Neural cell (in vitro differentiated cells): ENCODE data around the gene PREX1. TPM values are rescaled to one million over a fixed set of nuclear protein-coding genes. Genes with fewer than 3 reads are reported as not detected.

Experiments
- H2AFZ ChIP-seq: fragments of 200-600, 300-800 bp; sonication (generic), shearing (Covaris generic); 2 replicates; pipeline ENCODE4 v1.6.0; 2014; ENCODE audit warnings: low read depth, mild to moderate bottlenecking, antibody characterized with exemption, low read length, moderate library complexity
- H3F3A ChIP-seq: fragments of 200-600 bp; shearing (Covaris generic); 2 replicates; pipeline ENCODE4 v1.6.1; 2016; ENCODE audit warnings: mild to moderate bottlenecking, moderate library complexity, mixed read lengths, antibody characterized with exemption, low read length; ENCODE audit not compliant: insufficient read depth, poor library complexity, severe bottlenecking
- H3K27ac ChIP-seq: fragments of 200-600, 300-800 bp; sonication (generic), shearing (Covaris generic); 2 replicates; pipeline ENCODE4 v1.5.1; 2014; ENCODE audit warnings: mild to moderate bottlenecking, low read length, moderate library complexity
- H3K27me3 ChIP-seq: fragments of 300-800, 200-600 bp; sonication (generic), shearing (Covaris generic); 2 replicates; pipeline ENCODE4 v1.6.0; 2014; ENCODE audit warnings: mild to moderate bottlenecking, low read depth, low read length, moderate library complexity; ENCODE audit not compliant: insufficient read depth
- H3K36me3 ChIP-seq: fragments of 300-800, 200-600 bp; sonication (generic), shearing (Covaris generic); 2 replicates; pipeline ENCODE4 v1.5.1; 2014; ENCODE audit warnings: mild to moderate bottlenecking, antibody characterized with exemption, low read length, moderate library complexity; ENCODE audit not compliant: insufficient read depth
- H3K4me2 ChIP-seq: fragments of 300-800, 200-600 bp; sonication (generic), shearing (Covaris generic); 2 replicates; pipeline ENCODE4 v1.6.0; 2014; ENCODE audit warnings: mild to moderate bottlenecking, low read length
- H3K4me3 ChIP-seq: fragments of 300-800, 200-600 bp; sonication (generic), shearing (Covaris generic); 2 replicates; pipeline ENCODE4 v1.5.1; 2014; ENCODE audit warnings: mild to moderate bottlenecking, low read length, moderate library complexity
- H3K79me2 ChIP-seq: fragments of 200-600 bp; shearing (Covaris generic); replicated peaks from 2 replicates; pipeline ENCODE4 v1.6.0; 2014; ENCODE audit warnings: mild to moderate bottlenecking, low read length, moderate library complexity; ENCODE audit not compliant: insufficient read depth
- H3K9ac ChIP-seq: fragments of 300-800, 200-600 bp; sonication (generic), shearing (Covaris generic); 2 replicates; pipeline ENCODE4 v1.6.1; 2016; ENCODE audit warnings: mild to moderate bottlenecking, low read length, mixed read lengths
- H3K9me2 ChIP-seq: fragments of 200-600 bp; shearing (Covaris generic); 2 replicates; pipeline ENCODE4 v1.6.1; 2016; ENCODE audit warnings: mild to moderate bottlenecking, low read length, mixed read lengths; ENCODE audit not compliant: insufficient read depth
- H3K9me3 ChIP-seq: fragments of 200-600, 300-800 bp; sonication (generic), shearing (Covaris generic); 2 replicates; pipeline ENCODE4 v1.6.1; 2016; ENCODE audit warnings: mild to moderate bottlenecking, mixed run types, low read length, moderate library complexity, mixed read lengths
- H4K20me1 ChIP-seq: fragments of 200-600 bp; shearing (Covaris generic); 2 replicates; pipeline ENCODE4 v1.6.1; 2016; ENCODE audit warnings: mild to moderate bottlenecking, mixed run types; ENCODE audit not compliant: insufficient read depth
- EP300 ChIP-seq: fragments of 450-650 bp; conservative IDR thresholded peaks from 2 replicates; pipeline ENCODE4 v1.6.1; 2014; ENCODE audit warnings: antibody characterized with exemption, mild to moderate bottlenecking, moderate library complexity; ENCODE audit not compliant: poor library complexity, severe bottlenecking
- EZH2 ChIP-seq: fragments of 200-600, 300-800 bp; shearing (Covaris generic), sonication (generic); IDR thresholded peaks from 2 replicates; pipeline ENCODE4 v1.6.1; 2014; ENCODE audit warnings: antibody characterized with exemption, low read length, borderline replicate concordance, mild to moderate bottlenecking; ENCODE audit not compliant: insufficient read depth, poor library complexity, severe bottlenecking
- MXI1 ChIP-seq: fragments of 450-650 bp; conservative IDR thresholded peaks from 2 replicates; pipeline ENCODE4 v1.6.1; 2014; ENCODE audit warnings: antibody characterized with exemption, mild to moderate bottlenecking; ENCODE audit not compliant: poor library complexity, severe bottlenecking
- POLR2AphosphoS5 ChIP-seq: IDR thresholded peaks from 2 replicates; pipeline ENCODE4 v1.6.1; 2012
- RAD21 ChIP-seq: fragments of 450-650 bp; conservative IDR thresholded peaks from 2 replicates; pipeline ENCODE4 v1.6.1; 2014; ENCODE audit warnings: antibody characterized with exemption, mild to moderate bottlenecking, moderate library complexity
- SMC3 ChIP-seq: fragments of 450-650 bp; conservative IDR thresholded peaks from 2 replicates; pipeline ENCODE4 v1.6.1; 2014; ENCODE audit warnings: antibody characterized with exemption, mild to moderate bottlenecking, moderate library complexity; ENCODE audit not compliant: poor library complexity
- TAF1 ChIP-seq: IDR thresholded peaks from 2 replicates; pipeline ENCODE4 v1.6.1; 2012; ENCODE audit warnings: low read depth
- polyA plus RNA-seq: library from polyadenylated mRNA; depleted of rRNA; stranded (reverse); fragments of >200 nt; gene quantifications from 2 replicates; pipeline ENCODE4 v1.2.3, GENCODE V29; 2014
- TF ChIP-seq, protein P1 (sequence below): IDR thresholded peaks from 2 replicates; pipeline ENCODE4 v1.6.1; 2012; ENCODE audit warnings: borderline replicate concordance
- TF ChIP-seq, protein P2 (sequence below): fragments of 450-650 bp; IDR thresholded peaks from 2 replicates; pipeline ENCODE4 v1.5.1; 2014; ENCODE audit warnings: antibody characterized with exemption, mild to moderate bottlenecking, moderate library complexity; ENCODE audit not compliant: poor library complexity, severe bottlenecking

The PREX1 gene
- polyA plus RNA-seq, 1 donor from 2014 or later = 0.06 TPM

DNA sequence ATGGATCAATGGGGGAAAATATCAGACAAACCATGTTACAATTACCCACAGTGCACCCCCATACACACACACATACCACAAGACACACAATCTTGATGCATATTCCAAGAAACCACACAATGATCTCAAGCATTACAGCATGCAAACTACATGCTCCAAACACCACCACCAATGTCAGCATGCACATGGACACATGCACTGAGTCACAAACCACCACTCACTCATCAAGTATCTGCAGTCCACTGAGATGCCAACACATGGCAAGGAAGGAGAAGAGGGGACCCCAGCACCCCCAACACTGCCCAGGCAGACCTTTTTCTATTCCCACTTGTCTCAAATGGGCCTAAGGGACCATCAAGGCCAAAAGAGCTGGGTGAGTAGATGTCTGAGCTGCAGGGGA lies 91.6 kb downstream of the PREX1 start:
- H3K36me3 ChIP-seq = no peaks in the 10 kb centered on the region
- H3K4me3 ChIP-seq = no peak overlapping the region
- no peak overlapping the region for H3K27ac ChIP-seq
- TF ChIP-seq MXI1 (no peak), RAD21 (no peak), SMC3 (no peak), EZH2 (no peak), POLR2AphosphoS5 (no peak), EP300 (no peak), TAF1 (no peak)
- TF ChIP-seq, protein P1, sequence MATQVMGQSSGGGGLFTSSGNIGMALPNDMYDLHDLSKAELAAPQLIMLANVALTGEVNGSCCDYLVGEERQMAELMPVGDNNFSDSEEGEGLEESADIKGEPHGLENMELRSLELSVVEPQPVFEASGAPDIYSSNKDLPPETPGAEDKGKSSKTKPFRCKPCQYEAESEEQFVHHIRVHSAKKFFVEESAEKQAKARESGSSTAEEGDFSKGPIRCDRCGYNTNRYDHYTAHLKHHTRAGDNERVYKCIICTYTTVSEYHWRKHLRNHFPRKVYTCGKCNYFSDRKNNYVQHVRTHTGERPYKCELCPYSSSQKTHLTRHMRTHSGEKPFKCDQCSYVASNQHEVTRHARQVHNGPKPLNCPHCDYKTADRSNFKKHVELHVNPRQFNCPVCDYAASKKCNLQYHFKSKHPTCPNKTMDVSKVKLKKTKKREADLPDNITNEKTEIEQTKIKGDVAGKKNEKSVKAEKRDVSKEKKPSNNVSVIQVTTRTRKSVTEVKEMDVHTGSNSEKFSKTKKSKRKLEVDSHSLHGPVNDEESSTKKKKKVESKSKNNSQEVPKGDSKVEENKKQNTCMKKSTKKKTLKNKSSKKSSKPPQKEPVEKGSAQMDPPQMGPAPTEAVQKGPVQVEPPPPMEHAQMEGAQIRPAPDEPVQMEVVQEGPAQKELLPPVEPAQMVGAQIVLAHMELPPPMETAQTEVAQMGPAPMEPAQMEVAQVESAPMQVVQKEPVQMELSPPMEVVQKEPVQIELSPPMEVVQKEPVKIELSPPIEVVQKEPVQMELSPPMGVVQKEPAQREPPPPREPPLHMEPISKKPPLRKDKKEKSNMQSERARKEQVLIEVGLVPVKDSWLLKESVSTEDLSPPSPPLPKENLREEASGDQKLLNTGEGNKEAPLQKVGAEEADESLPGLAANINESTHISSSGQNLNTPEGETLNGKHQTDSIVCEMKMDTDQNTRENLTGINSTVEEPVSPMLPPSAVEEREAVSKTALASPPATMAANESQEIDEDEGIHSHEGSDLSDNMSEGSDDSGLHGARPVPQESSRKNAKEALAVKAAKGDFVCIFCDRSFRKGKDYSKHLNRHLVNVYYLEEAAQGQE = no peak
- TF ChIP-seq, protein P2, sequence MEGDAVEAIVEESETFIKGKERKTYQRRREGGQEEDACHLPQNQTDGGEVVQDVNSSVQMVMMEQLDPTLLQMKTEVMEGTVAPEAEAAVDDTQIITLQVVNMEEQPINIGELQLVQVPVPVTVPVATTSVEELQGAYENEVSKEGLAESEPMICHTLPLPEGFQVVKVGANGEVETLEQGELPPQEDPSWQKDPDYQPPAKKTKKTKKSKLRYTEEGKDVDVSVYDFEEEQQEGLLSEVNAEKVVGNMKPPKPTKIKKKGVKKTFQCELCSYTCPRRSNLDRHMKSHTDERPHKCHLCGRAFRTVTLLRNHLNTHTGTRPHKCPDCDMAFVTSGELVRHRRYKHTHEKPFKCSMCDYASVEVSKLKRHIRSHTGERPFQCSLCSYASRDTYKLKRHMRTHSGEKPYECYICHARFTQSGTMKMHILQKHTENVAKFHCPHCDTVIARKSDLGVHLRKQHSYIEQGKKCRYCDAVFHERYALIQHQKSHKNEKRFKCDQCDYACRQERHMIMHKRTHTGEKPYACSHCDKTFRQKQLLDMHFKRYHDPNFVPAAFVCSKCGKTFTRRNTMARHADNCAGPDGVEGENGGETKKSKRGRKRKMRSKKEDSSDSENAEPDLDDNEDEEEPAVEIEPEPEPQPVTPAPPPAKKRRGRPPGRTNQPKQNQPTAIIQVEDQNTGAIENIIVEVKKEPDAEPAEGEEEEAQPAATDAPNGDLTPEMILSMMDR = no peak
- no peaks in the 10 kb centered on the region for H3K27me3 ChIP-seq
- no peak overlapping the region for H3K4me2 ChIP-seq
- H3K9me2 ChIP-seq = no peaks in the 10 kb centered on the region
- H3K9me3 ChIP-seq = no peaks in the 10 kb centered on the region
- no peak overlapping the region for H3K9ac ChIP-seq
- no peak overlapping the region for H2AFZ ChIP-seq
- H4K20me1 ChIP-seq = no peaks in the 10 kb centered on the region
- H3F3A ChIP-seq = no peaks in the 10 kb centered on the region
- H3K79me2 ChIP-seq = no peaks in the 10 kb centered on the region

DNA sequence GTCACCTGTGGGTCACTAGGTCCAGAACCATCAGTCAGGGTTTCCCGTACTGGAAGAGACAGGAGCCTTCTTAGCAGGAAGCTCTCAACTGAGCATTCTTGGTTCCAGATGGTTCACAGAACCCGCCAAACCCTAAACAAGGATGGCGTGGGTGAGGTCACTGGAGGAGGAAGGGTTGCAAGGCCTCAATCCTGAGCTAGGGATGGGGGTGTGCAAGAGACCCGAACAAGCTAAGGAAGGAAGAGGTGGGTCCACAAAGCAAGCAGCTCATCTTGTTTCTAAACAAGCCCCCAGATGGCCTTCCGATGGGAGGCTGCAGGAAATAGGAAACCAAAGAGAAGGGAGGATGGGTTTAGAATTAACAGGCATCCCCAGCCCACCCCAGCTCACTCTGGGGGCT lies 92.7 kb downstream of the PREX1 start:
- no peak overlapping the region for H3K27ac ChIP-seq
- H3K79me2 ChIP-seq = no peaks in the 10 kb centered on the region
- no peaks in the 10 kb centered on the region for H3K9me3 ChIP-seq
- no peaks in the 10 kb centered on the region for H3K27me3 ChIP-seq
- no peak overlapping the region for H3K9ac ChIP-seq
- H3K4me3 ChIP-seq = no peak overlapping the region
- TF ChIP-seq EZH2 (no peak), EP300 (no peak), POLR2AphosphoS5 (no peak), RAD21 (no peak), SMC3 (no peak), TAF1 (no peak), MXI1 (no peak)
- TF ChIP-seq, protein P2 = no peak
- TF ChIP-seq, protein P1 = no peak
- H3K36me3 ChIP-seq = no peaks in the 10 kb centered on the region
- H4K20me1 ChIP-seq = no peaks in the 10 kb centered on the region
- no peaks in the 10 kb centered on the region for H3K9me2 ChIP-seq
- H3F3A ChIP-seq = no peaks in the 10 kb centered on the region
- H3K4me2 ChIP-seq = no peak overlapping the region
- H2AFZ ChIP-seq = no peak overlapping the region
